Activated B cell treated with CpG ODN at 0.5 μM for 24 hours (primary cell): Measurements from ENCODE around the gene NDUFS3. TPM values are rescaled to one million over a fixed set of nuclear protein-coding genes. Genes with fewer than 3 reads are reported as not detected.
"Not testable (repeated sequence)": the region's sequence is repeated elsewhere in the genome, so short reads cannot be mapped to it uniquely, and the experiment has no call there.

Experiments
- ATAC-seq: fragments of 200-7000 bp; cut with Tn5 transposase; one replicate; pipeline ENCODE4 v1.10.0; 2021; ENCODE audit warnings: low read depth, mild to moderate bottlenecking, moderate library complexity
- CTCF ChIA-PET: fragments of 350-600 bp; sonication (Branson Sonifier 250); formaldehyde crosslinking; loops from one replicate; lab custom pipeline; 2021; ENCODE audit warnings: antibody characterized with exemption; lab: Charles Lee
- POLR2A ChIA-PET: fragments of 350-600 bp; sonication (Branson Sonifier 250); formaldehyde crosslinking; loops from one replicate; lab custom pipeline; 2021; ENCODE audit warnings: antibody characterized with exemption; lab: Charles Lee
- DNase-seq: peaks from one replicate; pipeline ENCODE4 v3.0.0; 2022
- H3K27ac Mint-ChIP-seq: one replicate; pipeline ENCODE4 v1.8.0; 2020; ENCODE audit warnings: mixed read lengths
- H3K27me3 Mint-ChIP-seq: one replicate; pipeline ENCODE4 v1.8.0; 2021; ENCODE audit warnings: mixed read lengths
- H3K36me3 Mint-ChIP-seq: one replicate; pipeline ENCODE4 v1.8.0; 2021; ENCODE audit warnings: low read depth, mixed read lengths
- H3K4me1 Mint-ChIP-seq: one replicate; pipeline ENCODE4 v1.8.0; 2021; ENCODE audit warnings: mixed read lengths
- H3K4me3 Mint-ChIP-seq: one replicate; pipeline ENCODE4 v1.8.0; 2020; ENCODE audit warnings: mild to moderate bottlenecking, mixed read lengths
- H3K9me3 Mint-ChIP-seq: one replicate; pipeline ENCODE4 v1.8.0; 2020; ENCODE audit warnings: mixed read lengths
- CTCF ChIP-seq: fragments of 200-600 bp; IDR thresholded peaks from one replicate; pipeline ENCODE4 v1.8.0; 2022; ENCODE audit warnings: antibody characterized with exemption, mild to moderate bottlenecking
- intact Hi-C: fragments of 100-400 bp; cut with micrococcal nuclease; formaldehyde crosslinking; loops from one replicate; pipeline ENCODE4 v1.15.1; 2024
- total RNA-seq: library from RNA; stranded (reverse); gene quantifications from 2 replicates; pipeline ENCODE4 v1.2.3, GENCODE V29; 2022

The NDUFS3 gene
- total RNA-seq, 1 donor from 2014 or later: 95.9 TPM

GRCh38 chr11:47552056-47552565, 26.8 kb upstream of the NDUFS3 start:
- intact Hi-C loops: loop anchor here (1.0 to 5.0 kb wide), 5 partner anchors 9 to 375 kb away; partner anchors contain the start of genes AGBL2, ARFGAP2, NUP160 and SPI1
- ATAC-seq: no peak
- POLR2A ChIA-PET: interaction anchor here (0.7 to 2.7 kb wide), 11 partner anchors 11 to 336 kb away, joined by 3 to 29 read pairs (median 6); partner anchors contain the start of genes ACP2, FNBP4, KBTBD4 and NDUFS3

GRCh38 chr11:47552566-47553405, 26.1 kb upstream of the NDUFS3 start, which contains the start of gene CELF1:
TSS of gene CELF1 (minus strand) at chr11:47553132. CDS start at chr11:47499523, 53,609 bp downstream.
- peak; percentile 94 for ATAC-seq
- TF ChIP-seq CTCF: peak; percentile 33
- Mint-ChIP-seq H3K27me3 (no peaks in the 10 kb centered on the region), H3K36me3 (peaks cover 16% of the 10 kb centered on the region), H3K4me1 (peaks cover 50% of the 10 kb centered on the region), H3K9me3 (no peaks in the 10 kb centered on the region), H3K4me3 (peak within 1 kb of the TSS; percentile 96), H3K27ac (peak within 1 kb of the TSS; percentile 97)
- ChIA-PET POLR2A (interaction anchor here (0.6 to 2.7 kb wide), 12 partner anchors 12 to 559 kb away, joined by 3 to 29 read pairs (median 4); partner anchors contain the start of genes ACP2, FNBP4, KBTBD4 and NDUFS3), CTCF (interaction anchor here (0.6 to 1.9 kb wide), 7 partner anchors 12 to 48 kb away, joined by 3 to 4 read pairs (median 3); no protein-coding TSS in a partner anchor)
- intact Hi-C loops: loop anchor here (1.0 to 5.0 kb wide), 14 partner anchors 9 to 558 kb away; partner anchors contain the start of genes AGBL2, ARFGAP2, FNBP4 and MTCH2
- DNase-seq: peak; percentile 93

More at GRCh38 chr11:47552056-47552565, 26.8 kb upstream of the NDUFS3 start:
- H3K4me3 Mint-ChIP-seq: peak overlapping the region; percentile 96
- no peak for TF ChIP-seq CTCF
- CTCF ChIA-PET: interaction anchor here (1.9 kb wide), 1 partner anchor 12 kb away, joined by 4 read pairs; no protein-coding TSS in a partner anchor
- peak overlapping the region; percentile 97 for H3K27ac Mint-ChIP-seq
- peaks cover 19% of the 10 kb centered on the region for H3K36me3 Mint-ChIP-seq
- H3K27me3 Mint-ChIP-seq: no peaks in the 10 kb centered on the region
- DNase-seq: no peak
- peaks cover 53% of the 10 kb centered on the region for H3K4me1 Mint-ChIP-seq
- no peaks in the 10 kb centered on the region for H3K9me3 Mint-ChIP-seq

GRCh38 chr11:47553406-47553743, 25.5 kb upstream of the NDUFS3 start:
- CTCF ChIA-PET: interaction anchor here (0.6 to 1.0 kb wide), 6 partner anchors 11 to 48 kb away, joined by 3 to 4 read pairs (median 3); no protein-coding TSS in a partner anchor
- intact Hi-C loops: loop anchor here (1.0 to 5.0 kb wide), 13 partner anchors 12 to 557 kb away; partner anchors contain the start of genes AGBL2, ARFGAP2, FNBP4 and MTCH2
- peaks cover 12% of the 10 kb centered on the region for H3K36me3 Mint-ChIP-seq

GRCh38 chr11:47557004-47557403, 21.9 kb upstream of the NDUFS3 start:
- H3K36me3 Mint-ChIP-seq, ATAC-seq, H3K27ac Mint-ChIP-seq, H3K4me3 Mint-ChIP-seq, H3K27me3 Mint-ChIP-seq, DNase-seq, POLR2A ChIA-PET, intact Hi-C loops, CTCF ChIA-PET, H3K9me3 Mint-ChIP-seq: not testable (repeated sequence)
- peaks cover 12% of the 10 kb centered on the region for H3K4me1 Mint-ChIP-seq

More at GRCh38 chr11:47553406-47553743, 25.5 kb upstream of the NDUFS3 start:
- Mint-ChIP-seq H3K27ac (peak overlapping the region; percentile 83), H3K4me3 (peak overlapping the region; percentile 96), H3K4me1 (peaks cover 44% of the 10 kb centered on the region), H3K27me3 (no peaks in the 10 kb centered on the region), H3K9me3 (no peaks in the 10 kb centered on the region)
- DNase-seq: no peak
- ATAC-seq: peak; percentile 13
- no peak for TF ChIP-seq CTCF
- POLR2A ChIA-PET: interaction anchor here (0.6 to 2.7 kb wide), 7 partner anchors 12 to 558 kb away, joined by 3 to 29 read pairs (median 5); partner anchors contain the start of genes KBTBD4, NDUFS3 and PTPMT1

GRCh38 chr11:47558695-47559094, 20.2 kb upstream of the NDUFS3 start:
- DNase-seq (no peak), ATAC-seq (no peak)
- Mint-ChIP-seq H3K9me3 (no peaks in the 10 kb centered on the region), H3K27me3 (no peaks in the 10 kb centered on the region), H3K36me3 (no peaks in the 10 kb centered on the region), H3K4me1 (peaks cover 3% of the 10 kb centered on the region), H3K27ac (no peak overlapping the region), H3K4me3 (no peak overlapping the region)
- ChIA-PET CTCF (no interaction called here), POLR2A (no interaction called here)
- intact Hi-C loops: no loop called here
- TF ChIP-seq CTCF: no peak
